ENCODE measurements around the gene PTPMT1. TPM values are rescaled to one million over a fixed set of nuclear protein-coding genes. Genes with fewer than 3 reads are reported as not detected.
A peak's percentile ranks its signal among the peaks of the same experiment; 100 is the strongest.

PTPMT1 gene
- total RNA-seq, 4 donors from 2014 or later: 99.2 to 173 (median 112) TPM

DNA sequence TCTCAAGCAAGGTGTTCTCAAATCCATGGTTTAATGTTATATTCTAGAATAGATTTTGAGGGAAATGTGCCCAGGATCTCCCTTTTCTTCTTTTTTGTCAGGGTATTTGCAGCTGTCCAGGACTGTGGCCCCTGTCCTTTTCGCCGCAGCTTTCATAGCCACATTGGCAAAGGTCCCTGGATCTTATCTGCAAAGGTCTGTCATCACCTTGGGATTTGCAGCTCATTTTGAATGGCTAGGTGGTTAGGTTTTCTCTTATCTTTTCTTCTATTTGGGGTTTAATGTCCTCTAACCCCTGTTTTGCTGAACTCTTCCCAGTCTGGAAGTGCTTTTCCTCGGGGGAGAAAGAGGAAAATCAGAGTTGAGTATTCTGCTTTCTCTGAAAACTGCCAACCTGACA is 40.5 kb downstream of the PTPMT1 start:
- no peak for DNase-seq (ENCODE audit: low spot score)
- no peak for ATAC-seq (ENCODE audit: low FRiP score)
- TF ChIP-seq, protein P1, sequence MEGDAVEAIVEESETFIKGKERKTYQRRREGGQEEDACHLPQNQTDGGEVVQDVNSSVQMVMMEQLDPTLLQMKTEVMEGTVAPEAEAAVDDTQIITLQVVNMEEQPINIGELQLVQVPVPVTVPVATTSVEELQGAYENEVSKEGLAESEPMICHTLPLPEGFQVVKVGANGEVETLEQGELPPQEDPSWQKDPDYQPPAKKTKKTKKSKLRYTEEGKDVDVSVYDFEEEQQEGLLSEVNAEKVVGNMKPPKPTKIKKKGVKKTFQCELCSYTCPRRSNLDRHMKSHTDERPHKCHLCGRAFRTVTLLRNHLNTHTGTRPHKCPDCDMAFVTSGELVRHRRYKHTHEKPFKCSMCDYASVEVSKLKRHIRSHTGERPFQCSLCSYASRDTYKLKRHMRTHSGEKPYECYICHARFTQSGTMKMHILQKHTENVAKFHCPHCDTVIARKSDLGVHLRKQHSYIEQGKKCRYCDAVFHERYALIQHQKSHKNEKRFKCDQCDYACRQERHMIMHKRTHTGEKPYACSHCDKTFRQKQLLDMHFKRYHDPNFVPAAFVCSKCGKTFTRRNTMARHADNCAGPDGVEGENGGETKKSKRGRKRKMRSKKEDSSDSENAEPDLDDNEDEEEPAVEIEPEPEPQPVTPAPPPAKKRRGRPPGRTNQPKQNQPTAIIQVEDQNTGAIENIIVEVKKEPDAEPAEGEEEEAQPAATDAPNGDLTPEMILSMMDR (IDR thresholded peaks at IDR 0.05): no peak

DNA sequence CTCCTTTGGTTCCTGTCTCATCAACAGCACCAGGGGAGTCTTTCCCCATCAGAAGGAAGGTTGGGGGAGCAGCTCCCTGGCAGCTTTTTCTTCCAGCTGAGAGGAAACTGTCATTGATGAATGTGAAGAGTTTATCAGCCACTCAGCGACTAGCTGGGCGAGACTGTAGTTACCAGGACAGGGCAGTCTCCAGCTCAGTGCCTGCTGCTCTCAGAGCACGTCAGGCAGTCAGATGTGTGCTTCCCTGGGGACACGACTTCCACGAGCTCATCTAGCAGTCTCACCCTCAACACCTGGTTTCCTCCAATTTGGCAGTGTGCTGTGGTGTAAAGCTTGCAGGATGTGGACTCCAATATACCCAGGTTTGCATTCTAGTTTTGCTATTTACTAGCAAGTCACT is 41.3 kb downstream of the PTPMT1 start:
- no peak for ATAC-seq (ENCODE audit: low FRiP score)
- TF ChIP-seq, protein P1 (IDR thresholded peaks at IDR 0.05): no peak
- no peak for DNase-seq (ENCODE audit: low spot score)

DNA sequence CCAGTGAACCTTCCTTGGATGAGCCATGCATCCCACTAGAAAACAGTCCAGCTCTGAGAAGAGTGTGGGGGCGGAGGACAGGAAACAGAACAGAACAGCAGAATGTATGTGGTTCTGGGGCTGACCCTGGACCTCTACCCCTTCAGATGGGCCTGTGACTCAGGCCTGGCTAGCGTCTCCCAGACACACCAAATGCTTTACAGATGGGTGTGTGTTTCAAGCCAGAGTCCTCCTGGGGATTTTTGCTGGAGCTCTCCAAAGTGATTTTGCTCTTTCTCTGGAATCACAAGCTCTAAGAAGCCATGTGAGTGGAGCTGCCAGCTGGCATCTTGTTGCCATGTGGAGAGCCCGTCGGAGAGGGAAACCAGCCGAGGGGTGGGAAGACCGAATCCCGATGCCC is 42.0 kb downstream of the PTPMT1 start:
- ATAC-seq (ENCODE audit: low FRiP score): peak; percentile 88
- no peak for DNase-seq (ENCODE audit: low spot score)
- TF ChIP-seq, protein P1 (IDR thresholded peaks at IDR 0.05): no peak

DNA sequence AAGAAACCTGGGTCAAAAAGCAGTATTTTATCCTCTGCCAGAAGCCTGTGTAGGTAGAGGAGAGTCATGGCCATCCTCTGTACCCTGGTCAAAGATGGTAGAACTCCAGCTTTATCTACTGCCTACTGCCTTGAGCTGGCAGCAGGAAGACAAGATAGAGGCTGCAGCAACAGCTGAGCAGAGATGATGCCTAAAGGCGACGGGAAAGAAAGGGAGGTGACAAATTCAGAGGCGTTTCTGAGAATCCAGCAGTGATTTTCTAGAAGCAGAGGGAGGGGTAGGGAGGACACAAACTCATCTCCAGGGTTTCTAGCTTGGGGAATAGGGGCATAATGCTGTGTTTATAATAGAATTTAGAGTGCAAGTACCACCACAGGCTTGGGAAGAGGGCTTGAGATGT is 44.3 kb downstream of the PTPMT1 start:
- ATAC-seq (ENCODE audit: low FRiP score): no peak
- no peak for DNase-seq (ENCODE audit: low spot score)
- TF ChIP-seq, protein P1 (IDR thresholded peaks at IDR 0.05): no peak

DNA sequence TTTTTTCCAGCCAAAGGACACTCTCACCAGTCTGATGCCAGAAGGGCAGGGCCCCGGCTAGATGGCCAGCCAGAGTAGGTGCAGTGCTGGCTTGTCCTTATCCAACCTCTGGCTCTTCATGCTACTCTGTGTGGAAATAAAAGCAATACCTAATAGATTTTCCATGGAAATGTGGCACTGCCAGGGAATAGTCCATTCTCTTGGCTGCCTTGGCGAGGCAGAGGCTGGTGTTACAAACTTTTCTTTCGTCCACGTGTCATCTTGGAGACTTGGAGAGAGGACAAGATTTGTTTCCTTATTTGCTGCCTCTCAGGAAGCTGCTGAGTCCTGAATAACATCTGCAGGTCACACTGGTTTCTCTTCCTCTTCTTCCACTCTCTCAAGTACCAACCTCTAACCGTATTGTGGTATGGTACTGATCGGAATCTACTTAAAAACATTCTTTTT is 46.0 kb downstream of the PTPMT1 start:
- ATAC-seq (ENCODE audit: low FRiP score): no peak
- TF ChIP-seq, protein P1 (IDR thresholded peaks at IDR 0.05): no peak
- no peak for DNase-seq (ENCODE audit: low spot score)

DNA sequence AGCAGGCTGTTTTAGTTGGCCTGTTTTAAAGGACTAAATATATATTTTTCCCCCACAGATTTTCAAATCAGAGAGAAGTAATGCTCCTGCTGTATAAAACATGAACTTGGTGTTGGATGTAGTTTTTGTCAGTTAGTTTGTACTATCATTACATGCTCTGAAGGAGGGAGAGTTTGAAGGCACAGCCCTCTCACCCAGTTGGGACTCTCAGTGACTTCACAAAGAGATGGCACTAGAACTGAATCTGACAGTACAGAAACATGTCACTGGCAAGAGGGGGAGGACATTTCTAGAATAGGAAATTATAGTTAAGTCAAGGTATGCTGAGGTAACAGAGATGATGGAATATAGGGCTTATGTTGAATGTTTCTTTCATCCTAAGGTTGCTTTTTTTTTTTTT is 49.9 kb downstream of the PTPMT1 start:
- TF ChIP-seq, protein P1 (IDR thresholded peaks at IDR 0.05): no peak
- DNase-seq (ENCODE audit: low spot score) (no peak), ATAC-seq (ENCODE audit: low FRiP score) (no peak)

DNA sequence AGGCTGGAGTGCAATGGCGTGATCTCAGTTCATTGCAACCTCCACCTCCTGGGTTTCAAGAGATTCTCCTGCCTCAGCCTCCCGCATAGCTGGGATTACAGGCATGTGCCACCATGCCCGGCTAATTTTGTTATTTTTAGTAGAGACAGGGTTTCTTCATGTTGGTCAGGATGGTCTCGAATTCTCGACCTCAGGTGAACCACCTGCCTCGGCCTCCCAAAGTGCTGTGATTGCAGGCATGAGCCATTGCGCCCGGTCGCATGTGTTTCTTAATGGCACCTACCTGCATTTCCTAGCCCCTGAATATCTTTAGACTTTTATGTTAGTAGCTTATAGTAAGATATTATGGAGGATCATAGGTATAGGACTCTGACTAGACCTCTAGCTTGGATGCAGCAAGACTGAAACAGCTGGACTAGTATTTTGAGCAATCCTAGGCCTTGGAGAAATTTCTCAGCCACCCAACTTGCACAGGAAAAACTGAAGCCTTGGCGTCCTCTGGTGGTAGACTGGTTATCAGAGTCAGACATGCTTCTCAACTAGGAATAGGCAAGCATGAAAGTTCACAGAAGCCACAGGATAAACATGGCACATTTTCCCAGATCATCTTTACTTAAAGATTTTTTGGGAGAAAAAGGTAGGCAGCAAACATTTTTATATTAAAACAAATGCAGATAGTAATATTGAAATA is 51.5 kb downstream of the PTPMT1 start:
- ATAC-seq (ENCODE audit: low FRiP score) (peak; percentile 75), DNase-seq (ENCODE audit: low spot score) (no peak)
- TF ChIP-seq, protein P1 (IDR thresholded peaks at IDR 0.05): no peak

Data from omental fat pad (tissue), 4 donors.